GM06990 (cell line): ENCODE measurements around the gene ORM1.
"Not testable (repeated sequence)": the region's sequence is repeated elsewhere in the genome, so short reads cannot be mapped to it uniquely, and the experiment has no call there.

Experiments used
- DNase-seq: peaks from one replicate; pipeline ENCODE4 v3.0.0-alpha.2; 2011; ENCODE audit not compliant: insufficient read length; ENCODE audit errors: extremely low read depth
- H3K27me3 ChIP-seq: replicated peaks from 2 replicates; pipeline ENCODE4 v1.6.0; 2011; ENCODE audit warnings: low read length; ENCODE audit not compliant: control insufficient read depth, insufficient read depth
- H3K36me3 ChIP-seq: 2 replicates; pipeline ENCODE4 v1.5.1; 2011; ENCODE audit warnings: low read length; ENCODE audit not compliant: control insufficient read depth, insufficient read depth
- H3K4me3 ChIP-seq: replicated peaks from 2 replicates; pipeline ENCODE4 v1.5.1; 2011; ENCODE audit warnings: low read depth, mild to moderate bottlenecking, control low read depth, low read length
- CTCF ChIP-seq: IDR thresholded peaks from 2 replicates; pipeline ENCODE4 v1.5.1; 2011; ENCODE audit warnings: low read length, control low read depth, mild to moderate bottlenecking, inconsistent platforms; ENCODE audit not compliant: insufficient read depth, poor library complexity, severe bottlenecking

The ORM1 gene

GRCh38 chr9:114322831-114323531 lies at the start of gene ORM1:
TSS of gene ORM1 (plus strand) at chr9:114323098. CDS start at chr9:114323134, 36 bp downstream.
- H3K36me3 ChIP-seq, H3K27me3 ChIP-seq, H3K4me3 ChIP-seq, DNase-seq: not testable (repeated sequence)

- no peak for DNase-seq
- TF ChIP-seq CTCF = no peak
- Histone ChIP-seq H3K4me3 (no peak overlapping the region), H3K27me3 (peaks cover 5% of the 10 kb centered on the region), H3K36me3 (no peaks in the 10 kb centered on the region)
Observed at GRCh38 chr9:114273461-114273881, 49.4 kb upstream of the ORM1 start.

GRCh38 chr9:114274217-114274616 lies 48.7 kb upstream of the ORM1 start:
- H3K36me3 ChIP-seq = no peaks in the 10 kb centered on the region
- no peak for TF ChIP-seq CTCF

GRCh38 chr9:114275246-114276004 lies 47.5 kb upstream of the ORM1 start:
- Histone ChIP-seq H3K36me3 (no peaks in the 10 kb centered on the region), H3K4me3 (no peak overlapping the region), H3K27me3 (peaks cover 4% of the 10 kb centered on the region)
- DNase-seq = no peak
- no peak for TF ChIP-seq CTCF

More at GRCh38 chr9:114274217-114274616, 48.7 kb upstream of the ORM1 start:
- H3K27me3 ChIP-seq = peaks cover 5% of the 10 kb centered on the region
- no peak overlapping the region for H3K4me3 ChIP-seq
- no peak for DNase-seq

GRCh38 chr9:114276908-114277821 lies 45.7 kb upstream of the ORM1 start:
- Histone ChIP-seq H3K36me3 (no peaks in the 10 kb centered on the region), H3K4me3 (no peak overlapping the region), H3K27me3 (0 out of 2 replicates have a peak, but pooled peaks cover 1% of the 10 kb centered on the region)
- TF ChIP-seq CTCF = no peak
- no peak for DNase-seq
